Fibroblast of the conjunctiva (primary cell): ENCODE data around the gene DHX58.

ENCODE experiments used
- DNase-seq: peaks from one replicate; pipeline ENCODE4 v3.0.0-alpha.2; 2010; ENCODE audit warnings: low read depth

Gene DHX58

GRCh38 chr17:42110301-42111264, 1.9 kb downstream of the DHX58 start:
- DNase-seq: no peak

- DNase-seq: no peak
These were observed 3.4 kb downstream of the DHX58 start for GRCh38 chr17:42109086-42109485.

DNA sequence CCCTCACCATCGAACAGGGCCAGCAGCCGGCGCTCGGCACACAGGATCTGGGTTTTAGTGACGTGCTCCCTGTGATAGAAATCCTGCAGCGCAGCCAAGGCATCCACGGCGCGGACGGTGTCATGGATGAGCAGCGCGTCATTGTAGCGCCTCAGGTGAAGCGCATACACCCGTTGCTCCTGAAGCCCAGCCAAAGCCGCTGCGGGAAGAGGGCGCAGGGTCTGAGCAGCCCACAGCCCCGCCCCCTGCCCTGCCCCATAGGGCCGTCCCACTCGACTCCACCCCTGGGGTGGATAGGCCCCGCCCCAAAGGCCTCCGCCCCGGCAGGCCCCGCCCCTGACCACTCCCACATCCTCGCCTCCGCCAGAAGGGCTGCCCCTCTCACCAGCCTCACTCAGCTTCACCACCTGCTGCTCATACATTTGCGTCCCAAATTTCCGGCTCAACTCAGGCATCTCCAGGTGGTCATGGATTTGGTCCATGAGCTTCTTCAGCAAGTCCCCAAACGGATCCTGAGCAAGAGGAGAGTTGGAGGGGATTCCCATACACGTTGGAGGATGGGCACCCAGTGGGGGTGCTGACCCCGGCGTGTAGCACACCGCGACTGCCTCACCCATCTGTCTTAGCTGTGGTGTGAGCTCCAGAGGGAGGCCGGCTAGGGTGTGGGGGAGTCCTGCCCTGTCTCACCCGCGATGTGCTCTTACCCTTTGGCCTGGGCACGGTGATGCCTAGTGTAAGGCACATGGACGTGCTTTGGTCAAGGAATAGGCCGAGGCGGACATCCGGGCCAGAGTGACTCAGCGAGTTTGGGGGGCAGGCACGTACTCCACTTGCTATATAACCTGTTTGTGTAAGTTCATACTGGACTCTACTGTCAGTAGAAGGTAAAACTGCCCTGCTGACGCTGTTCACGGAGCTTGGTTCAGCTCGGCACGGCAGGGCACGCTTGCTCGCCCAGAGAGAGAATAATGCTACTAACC, 4.6 kb downstream of the DHX58 start:
- DNase-seq: peak; percentile 16

DNA sequence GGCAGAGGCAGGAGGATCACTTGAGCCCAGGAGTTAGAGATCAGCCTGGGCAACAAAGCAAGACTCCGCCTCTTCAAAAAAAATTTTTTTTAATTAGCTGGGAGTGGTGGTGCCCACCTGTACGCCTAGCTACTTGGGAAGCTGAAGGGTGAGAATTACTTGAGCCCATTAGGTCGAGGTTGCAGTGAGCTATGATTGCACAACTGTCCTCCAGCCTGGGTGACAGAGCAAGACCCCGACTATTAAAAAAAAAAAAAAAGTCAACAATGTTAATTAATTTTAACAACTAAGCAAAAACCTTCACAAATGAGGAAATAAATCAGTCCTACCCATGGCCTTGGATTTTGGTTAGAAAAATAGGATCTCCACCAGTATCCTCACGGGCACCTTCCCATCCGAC, 5.4 kb downstream of the DHX58 start:
- no peak for DNase-seq

DNA sequence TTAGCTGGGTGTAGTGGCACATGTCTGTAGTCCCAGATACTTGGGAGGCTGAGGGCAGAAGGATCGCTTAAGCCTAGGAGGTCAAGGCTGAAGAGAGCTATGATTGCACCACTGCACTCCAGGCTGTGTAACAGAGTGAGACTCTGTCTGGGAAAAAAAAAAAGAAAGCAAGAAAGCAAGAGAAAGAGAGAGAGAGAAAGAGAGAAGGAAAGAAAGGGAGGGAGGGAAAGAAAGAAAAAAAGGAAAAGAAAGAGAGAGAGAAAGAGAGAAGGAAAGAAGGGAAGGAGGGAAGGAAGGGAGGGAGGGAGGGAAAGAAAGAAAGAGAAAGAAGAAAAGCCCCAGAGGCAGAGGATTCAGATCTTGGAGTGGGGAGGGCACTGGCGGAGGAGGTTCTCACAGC, 6.5 kb downstream of the DHX58 start:
- no peak for DNase-seq

DNA sequence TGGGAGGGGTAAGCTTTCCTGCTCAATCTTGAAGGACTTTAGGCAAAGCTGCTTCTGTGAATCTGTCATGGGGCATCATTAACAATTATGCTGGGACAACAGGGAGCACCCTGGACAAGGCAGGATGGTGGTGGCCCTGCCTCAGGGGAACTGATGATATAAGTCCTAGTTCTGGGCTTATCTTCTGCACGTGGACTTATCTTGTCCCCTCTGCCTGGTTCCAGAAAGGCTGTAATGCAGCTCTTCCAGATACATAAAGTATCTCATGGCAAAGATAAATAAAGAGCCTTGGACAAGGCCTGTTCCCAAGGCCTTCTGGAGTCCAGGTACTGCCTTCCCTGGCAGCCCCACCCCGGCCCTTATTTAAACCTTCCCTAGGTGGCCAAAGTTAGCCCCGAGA, 8.2 kb downstream of the DHX58 start:
- DNase-seq: no peak

- no peak for DNase-seq
These were observed 9.1 kb downstream of the DHX58 start for GRCh38 chr17:42103221-42103954.

GRCh38 chr17:42101513-42102292, 10.8 kb downstream of the DHX58 start:
- peak; percentile 48 for DNase-seq

GRCh38 chr17:42098730-42099399, 13.6 kb downstream of the DHX58 start:
- DNase-seq: no peak

DNA sequence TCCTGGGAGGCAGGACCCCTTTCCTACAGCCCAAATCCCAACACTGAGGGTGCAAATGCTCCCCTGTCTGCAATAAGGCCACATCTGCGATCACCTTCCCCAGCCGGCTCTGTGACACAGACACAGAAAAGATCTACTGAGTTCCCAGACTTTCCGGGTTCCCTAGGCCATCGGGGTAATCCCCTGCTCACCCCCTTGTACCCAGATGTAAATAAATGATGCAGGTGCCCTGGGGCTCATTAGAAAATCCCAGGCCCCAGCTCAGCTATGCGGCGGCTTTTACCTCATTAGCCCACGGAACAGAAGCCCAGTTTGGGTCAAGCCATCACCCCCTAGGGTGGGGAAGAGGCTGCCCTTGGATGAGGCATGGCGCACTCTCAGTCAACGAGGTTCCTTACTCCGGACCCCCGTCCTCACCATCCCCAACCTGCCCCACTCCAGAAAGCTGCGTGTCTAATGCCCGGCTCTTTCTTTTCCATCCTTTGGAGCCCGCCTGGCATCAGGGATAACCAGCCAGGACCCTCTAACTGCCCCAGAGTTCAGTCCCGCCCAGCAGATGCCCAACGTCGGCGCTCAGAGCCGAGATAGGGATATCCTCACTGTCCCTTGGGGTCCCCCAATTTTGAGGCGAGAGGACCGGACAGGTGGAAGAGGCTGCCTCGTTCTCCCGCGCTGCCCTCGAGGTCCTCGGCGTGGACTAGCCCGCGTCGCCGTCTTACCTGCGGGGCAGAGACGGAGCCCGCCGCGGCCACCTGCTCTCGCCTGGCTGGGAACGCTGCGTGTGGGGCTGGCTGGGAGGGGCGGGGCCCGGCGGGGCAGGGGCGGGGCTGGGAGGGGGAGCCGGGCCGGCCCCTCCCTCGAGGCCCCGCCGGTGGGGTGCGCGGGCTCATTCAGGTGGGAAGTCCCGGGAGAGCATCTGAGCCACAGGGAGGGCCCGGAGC, 14.6 kb downstream of the DHX58 start, which contains the start of gene ZNF385C:
Gene ZNF385C (minus strand): TSS at position 783 of the 941 bp plus-strand sequence. CDS start 35,417 bp downstream, outside the sequence.
- DNase-seq: no peak

GRCh38 chr17:42096360-42097111, 16.0 kb downstream of the DHX58 start:
- no peak for DNase-seq

- no peak for DNase-seq
These were observed 18.0 kb downstream of the DHX58 start for GRCh38 chr17:42094375-42095069.

DNA sequence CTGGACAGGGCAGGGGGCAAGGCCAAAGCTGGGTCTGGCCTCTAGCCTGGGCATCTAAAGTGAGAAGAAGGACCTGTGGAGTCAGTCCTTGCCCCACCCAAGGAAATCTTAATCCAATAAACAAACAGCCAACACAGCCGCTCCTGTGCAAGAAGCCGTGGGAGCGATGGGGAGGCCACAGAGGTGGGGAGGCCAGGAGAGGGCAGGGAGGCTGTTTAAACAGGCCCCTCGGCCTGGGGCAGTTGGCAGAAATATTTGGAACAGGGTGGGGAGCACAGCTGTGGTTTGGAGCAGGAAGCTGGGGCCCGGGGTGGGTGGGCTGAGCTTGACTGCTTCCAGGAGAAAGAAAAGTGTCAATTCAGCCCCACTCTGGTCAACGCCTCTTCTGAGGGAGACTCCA, 19.6 kb downstream of the DHX58 start:
- no peak for DNase-seq

DNA sequence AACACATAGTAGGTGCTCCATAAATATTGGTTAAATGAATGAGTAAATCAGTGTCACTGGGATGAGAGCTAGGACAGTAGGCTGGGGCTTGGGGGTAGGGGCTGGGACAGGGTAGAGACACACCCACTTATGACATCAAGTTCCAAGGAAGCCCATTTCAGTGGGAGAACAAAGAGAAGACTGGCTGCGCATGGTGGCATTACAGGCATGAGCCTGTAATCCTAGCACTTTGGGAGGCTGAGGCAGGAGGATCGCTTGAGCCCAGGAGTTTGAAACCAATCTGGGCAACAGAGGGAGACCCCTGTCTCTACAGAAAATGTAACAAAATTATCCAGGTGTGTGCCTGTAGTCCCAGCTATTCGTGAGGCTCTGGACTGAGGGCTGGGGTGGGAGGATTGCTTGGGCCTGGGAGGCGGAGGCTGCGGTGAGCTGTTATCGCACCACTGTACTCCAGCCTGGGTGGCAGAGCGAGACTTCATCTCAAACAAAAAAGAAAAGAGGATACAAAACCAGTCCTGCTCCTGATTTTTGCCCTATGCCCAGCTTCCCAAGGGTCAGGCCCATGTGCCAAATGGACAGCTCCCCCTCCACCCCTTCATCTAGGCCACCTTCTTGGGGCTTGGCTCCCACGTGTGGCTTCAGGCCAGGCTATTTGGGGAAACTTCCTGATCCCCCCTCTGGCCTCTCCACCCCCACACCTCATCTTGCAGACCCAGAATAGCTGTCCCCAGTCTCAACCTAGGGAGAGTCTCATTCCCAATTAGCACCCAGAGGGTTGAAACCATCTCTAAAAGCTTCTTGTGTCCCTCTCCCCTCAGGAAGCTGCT, 21.3 kb downstream of the DHX58 start:
- no peak for DNase-seq

DNA sequence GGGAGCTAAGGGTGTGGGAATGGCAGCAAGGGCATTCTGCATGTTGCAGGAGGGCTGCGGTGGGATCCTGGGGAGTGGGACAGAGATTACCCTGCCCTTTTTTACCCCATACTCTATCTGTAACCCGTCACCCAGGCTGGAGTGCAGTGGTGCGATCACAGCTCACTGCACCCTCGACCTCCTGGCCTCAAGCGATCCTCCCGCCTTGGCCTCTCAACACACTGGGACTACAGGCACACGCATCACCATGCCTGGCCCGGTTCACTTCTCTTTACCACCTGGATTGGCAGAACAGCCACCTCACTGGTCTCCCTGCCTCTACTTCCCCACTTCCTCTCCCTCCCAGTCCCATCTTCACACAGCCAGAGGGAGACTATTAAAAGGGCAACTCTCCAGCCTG, 23.8 kb downstream of the DHX58 start:
- DNase-seq: no peak

- DNase-seq: no peak
These were observed 24.5 kb downstream of the DHX58 start for GRCh38 chr17:42087736-42088705.
